CD4-positive, alpha-beta T cell treated with Interleukin-2 at 100 ng/mL for 4 hours (primary cell): Measurements from ENCODE around the gene BMPR1B.
"Not testable (repeated sequence)": the region's sequence is repeated elsewhere in the genome, so short reads cannot be mapped to it uniquely, and the experiment has no call there.

ENCODE experiments used
- DNase-seq: peaks from one replicate; pipeline ENCODE4 v3.0.0-alpha.2; 2020; ENCODE audit warnings: low spot score

BMPR1B gene

GRCh38 chr4:95091272-95091671 is 333.5 kb downstream of the BMPR1B start:
- no peak for DNase-seq

- no peak for DNase-seq
Observed at GRCh38 chr4:95092766-95093165, 335.0 kb downstream of the BMPR1B start.

DNA sequence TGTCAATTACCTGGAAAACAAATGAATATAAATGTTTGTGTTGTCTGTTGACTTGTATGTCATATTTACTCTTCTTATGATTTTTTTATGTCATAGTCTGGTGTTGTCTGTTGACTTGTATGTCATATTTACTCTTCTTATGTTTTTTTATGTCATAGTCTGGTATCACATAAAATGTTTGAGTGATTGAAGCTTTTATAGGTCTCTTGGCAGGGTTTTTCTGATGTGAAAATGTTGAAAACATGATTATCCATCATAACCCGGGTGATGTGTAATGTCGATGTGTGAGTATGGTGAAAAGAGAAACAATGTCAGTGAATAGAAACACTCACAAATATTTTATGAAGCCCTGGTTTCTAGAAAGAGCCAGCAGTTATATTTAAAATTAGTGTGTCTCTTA is 335.7 kb downstream of the BMPR1B start:
- no peak for DNase-seq

- DNase-seq = no peak
Observed at GRCh38 chr4:95093936-95094929, 336.5 kb downstream of the BMPR1B start.

- DNase-seq = no peak
Observed at GRCh38 chr4:95095348-95095974, 337.7 kb downstream of the BMPR1B start.

- DNase-seq = no peak
Observed at GRCh38 chr4:95102162-95102790, 344.5 kb downstream of the BMPR1B start.

GRCh38 chr4:95105112-95105511 is 347.4 kb downstream of the BMPR1B start:
- DNase-seq = no peak

DNA sequence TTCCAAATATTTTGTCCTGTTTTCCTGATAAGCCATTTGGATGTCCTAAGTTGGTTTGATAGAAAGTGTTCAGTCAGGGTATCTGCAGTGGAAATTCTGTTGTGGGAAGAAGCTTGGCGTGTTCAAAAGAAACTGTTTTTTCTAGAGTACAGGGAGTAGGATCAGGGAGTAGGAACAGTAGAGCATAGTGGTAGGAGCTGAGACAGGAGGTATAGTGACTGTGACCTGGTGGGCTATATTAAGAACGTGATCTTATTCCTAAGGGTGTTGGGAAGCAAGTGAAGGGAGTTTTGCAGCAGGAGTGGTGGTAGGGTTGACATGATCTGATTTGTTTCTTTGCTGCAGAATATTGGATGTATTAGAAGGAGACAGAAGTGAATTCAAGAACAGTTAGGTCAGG is 348.2 kb downstream of the BMPR1B start:
- no peak for DNase-seq

DNA sequence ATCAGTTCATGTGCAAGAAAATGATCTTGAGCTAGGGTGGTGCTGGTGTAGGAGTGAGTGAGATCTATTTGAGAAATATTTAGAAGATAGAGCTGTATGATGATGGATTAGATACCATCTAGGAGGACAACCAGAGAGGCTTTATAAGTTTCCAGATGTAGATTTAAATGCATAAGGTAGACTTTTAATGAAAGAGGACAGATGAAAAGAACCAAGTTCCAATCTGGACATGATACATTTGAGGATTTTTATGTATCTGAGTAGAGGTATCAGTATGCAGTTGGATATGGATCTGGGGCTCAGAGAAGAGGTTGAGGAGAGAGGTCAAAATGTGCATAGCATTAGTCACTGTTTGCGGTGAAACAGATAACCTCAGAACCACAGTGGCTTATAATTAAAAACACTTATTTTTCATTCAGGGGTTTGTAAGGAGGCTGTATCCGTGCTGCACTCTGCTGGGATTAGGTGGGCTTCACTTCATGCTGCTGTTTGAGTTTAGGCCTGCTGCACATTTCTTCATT is 348.7 kb downstream of the BMPR1B start:
- DNase-seq = no peak

DNA sequence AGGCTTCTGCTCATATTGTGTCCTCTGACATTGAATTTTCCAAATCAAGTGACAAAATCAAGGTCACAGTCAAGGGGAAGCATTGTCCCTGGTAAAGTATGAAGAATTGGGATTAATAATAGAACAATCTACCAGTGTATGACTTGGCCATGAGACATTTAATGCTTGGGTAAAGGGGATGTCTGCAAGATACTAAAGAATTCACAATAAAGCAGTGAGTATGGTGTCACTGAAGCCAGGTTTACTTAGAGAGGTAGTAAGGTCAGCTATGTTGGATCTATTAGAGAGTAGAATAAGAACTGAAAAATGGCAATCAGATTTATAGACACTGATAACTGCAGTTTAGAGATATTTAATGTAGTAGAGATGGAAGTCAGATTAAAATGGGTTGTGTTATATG is 349.2 kb downstream of the BMPR1B start:
- DNase-seq = no peak

DNA sequence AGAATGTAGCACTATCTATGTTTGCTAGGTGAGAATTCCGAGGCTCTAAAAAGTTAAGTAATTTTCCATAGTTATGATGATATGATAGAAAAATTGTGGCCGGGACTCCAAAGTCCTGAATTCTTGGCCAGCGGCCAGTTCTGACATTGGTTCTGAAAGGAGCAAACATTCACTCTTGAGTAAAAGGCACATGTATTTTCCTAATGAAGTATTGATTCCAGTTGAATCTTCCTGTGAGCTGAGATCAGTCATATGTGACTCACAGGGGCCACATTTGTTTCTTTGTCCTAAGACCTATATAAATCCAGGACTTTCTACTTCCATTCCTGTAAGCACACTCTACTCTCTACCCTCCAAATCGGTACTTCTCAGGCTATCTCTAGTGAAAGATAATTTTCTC is 349.9 kb downstream of the BMPR1B start:
- DNase-seq = no peak

GRCh38 chr4:95108883-95109421 is 351.2 kb downstream of the BMPR1B start:
- no peak for DNase-seq

GRCh38 chr4:95114521-95114920 is 356.8 kb downstream of the BMPR1B start:
- DNase-seq = no peak

DNA sequence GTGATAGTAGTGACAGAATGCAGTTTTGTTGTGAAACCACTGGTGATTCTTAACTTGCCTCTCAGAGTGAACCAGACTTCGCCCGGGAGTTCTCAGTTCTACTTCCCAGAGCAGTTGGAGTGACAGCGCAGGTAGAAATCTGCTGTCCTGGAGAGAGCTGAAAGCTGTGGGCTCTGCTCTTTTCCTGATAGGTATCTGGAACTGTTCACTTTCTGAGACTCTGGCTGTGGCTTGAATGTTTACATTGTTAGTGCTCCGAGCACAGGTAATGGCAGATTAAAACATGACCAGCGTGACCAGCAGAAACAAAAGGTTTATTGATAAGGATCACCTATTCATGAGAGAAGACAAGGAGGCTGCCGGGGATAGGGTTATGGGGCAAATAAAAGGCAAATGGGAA is 360.7 kb downstream of the BMPR1B start:
- no peak for DNase-seq

DNA sequence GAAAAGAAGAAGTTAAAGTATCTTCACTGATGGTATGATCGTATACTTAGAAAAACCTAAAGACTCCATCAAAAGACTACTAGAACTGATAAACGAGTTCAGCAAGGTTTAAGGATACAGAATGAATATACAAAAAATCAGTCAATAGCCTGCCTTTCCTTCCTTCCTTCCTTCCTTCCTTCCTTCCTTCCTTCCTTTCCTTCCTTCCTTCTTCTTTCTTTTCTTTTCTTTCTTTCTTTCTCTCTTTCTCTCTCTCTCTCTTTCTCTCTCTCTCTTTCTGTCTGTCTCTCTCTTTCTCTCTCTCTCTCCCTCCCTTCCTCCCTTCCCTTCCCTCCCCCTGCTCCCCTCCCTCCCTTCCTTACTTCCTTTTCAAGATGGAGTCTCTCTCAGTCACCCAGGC is 362.7 kb downstream of the BMPR1B start:
- DNase-seq = no peak

DNA sequence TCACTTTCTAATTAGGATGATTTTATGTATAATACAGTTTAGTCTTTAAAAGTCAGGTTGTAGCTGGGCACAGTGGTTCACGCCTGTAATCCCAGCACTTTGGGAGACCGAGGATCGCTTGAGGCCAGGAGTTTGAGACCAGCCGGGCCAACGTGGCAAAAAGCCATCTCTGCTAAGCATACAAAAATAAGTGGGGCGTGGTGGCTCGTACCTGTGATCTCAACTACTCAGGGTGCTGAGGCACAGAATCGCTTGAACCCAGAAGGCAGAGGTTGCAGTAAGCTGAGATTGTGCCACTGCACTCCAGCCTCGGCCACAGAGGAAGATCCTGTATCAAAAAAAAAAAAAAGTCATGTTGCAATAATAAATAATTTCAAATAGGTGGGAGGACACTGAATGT is 364.2 kb downstream of the BMPR1B start:
- DNase-seq = no peak

GRCh38 chr4:95124906-95125504 is 367.2 kb downstream of the BMPR1B start:
- DNase-seq = no peak

DNA sequence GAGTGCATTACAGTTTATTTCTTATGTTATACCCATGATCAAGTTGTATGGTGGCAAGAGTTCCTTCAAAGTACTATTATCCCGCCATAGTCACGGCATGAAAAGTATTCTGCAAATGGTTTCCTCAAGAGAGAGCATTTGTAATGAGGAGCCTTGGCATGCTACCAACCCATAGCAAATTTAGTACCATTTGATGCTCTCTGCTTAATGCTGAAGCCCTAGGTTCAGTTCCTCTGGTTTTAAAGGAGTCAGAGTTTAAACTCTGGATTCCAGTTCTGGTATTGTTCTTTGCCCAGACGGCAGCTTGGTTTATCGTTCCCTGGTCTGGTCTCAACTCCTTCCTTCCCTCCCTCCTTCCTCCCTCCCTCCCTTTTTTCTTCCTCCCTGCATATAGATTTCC is 371.3 kb downstream of the BMPR1B start:
- DNase-seq = no peak

GRCh38 chr4:95129821-95130311 is 372.1 kb downstream of the BMPR1B start:
- no peak for DNase-seq

DNA sequence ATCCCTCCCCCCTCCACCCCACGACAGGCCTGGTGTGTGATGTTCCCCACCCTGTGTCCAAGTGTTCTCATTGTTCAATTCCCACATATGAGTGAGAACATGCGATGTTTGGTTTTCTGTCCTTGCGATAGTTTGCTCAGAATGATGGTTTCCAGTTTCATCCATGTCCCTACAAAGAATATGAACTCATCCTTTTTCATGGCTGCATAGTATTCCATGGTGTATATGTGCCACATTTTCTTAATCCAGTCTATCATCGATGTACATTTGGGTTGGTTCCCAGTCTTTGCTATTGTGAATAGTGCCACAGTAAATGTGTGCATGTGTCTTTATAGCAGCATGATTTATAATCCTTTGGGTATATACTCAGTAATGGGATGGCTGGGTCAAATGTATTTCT is 376.3 kb downstream of the BMPR1B start:
- not testable (repeated sequence) for DNase-seq

DNA sequence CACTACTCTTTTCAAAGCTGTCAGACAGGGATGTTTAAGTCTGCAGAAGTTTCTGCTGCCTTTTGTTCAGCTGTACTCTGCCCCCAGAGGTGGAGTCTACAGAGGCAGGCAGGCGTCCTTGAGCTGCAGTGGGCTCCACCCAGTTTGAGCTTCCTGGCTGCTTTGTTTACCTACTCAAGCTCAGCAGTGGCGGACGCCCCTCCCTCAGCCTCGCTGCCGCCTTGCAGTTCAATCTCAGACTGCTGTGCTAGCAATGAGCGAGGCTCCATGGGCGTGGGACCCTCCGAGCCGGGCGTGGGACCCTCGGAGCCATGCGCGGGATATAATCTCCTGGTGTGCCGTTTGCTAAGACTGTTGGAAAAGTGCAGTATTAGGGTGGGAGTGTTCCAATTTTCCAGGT is 381.7 kb downstream of the BMPR1B start:
- not testable (repeated sequence) for DNase-seq

DNA sequence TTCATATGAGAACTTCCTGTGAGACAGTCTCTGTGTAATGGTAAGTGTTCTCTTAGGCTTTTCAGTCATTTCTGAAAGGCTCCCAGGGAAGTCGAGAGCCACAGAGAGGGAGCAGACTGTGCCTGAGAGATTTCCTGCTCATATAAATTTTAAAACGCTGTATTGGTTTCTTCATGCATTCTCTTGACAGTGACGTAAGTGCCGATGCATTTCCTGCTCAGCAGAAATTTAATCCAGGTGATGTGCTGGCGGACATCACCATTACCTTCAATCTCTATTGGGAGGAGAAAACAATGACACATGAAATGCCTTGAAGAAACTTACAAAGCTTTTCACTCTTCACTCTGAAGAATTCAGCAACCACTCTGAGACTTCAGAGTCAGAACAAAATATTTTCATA is 383.6 kb downstream of the BMPR1B start:
- DNase-seq = no peak
